AG09319 (cell line): ENCODE results near the gene CCNG2.

Experiments used
- DNase-seq: peaks from one replicate; pipeline ENCODE4 v3.0.0-alpha.2; 2010; ENCODE audit warnings: low read depth; ENCODE audit errors: extremely low read depth
- CTCF ChIP-seq: IDR thresholded peaks from 2 replicates; pipeline ENCODE4 v1.5.1; 2011; ENCODE audit warnings: low read depth, mild to moderate bottlenecking, inconsistent platforms, low read length, moderate library complexity

Gene CCNG2

GRCh38 chr4:77141964-77142645, 14.9 kb upstream of the CCNG2 start:
- TF ChIP-seq CTCF = no peak
- no peak for DNase-seq

- no peak for DNase-seq
- TF ChIP-seq CTCF = no peak
These were observed 14.4 kb upstream of the CCNG2 start for GRCh38 chr4:77142646-77143028.

GRCh38 chr4:77143091-77143490, 13.9 kb upstream of the CCNG2 start:
- DNase-seq = no peak
- no peak for TF ChIP-seq CTCF

- TF ChIP-seq CTCF = no peak
These were observed 11.2 kb upstream of the CCNG2 start for GRCh38 chr4:77145842-77146185.

GRCh38 chr4:77146186-77147078, 10.6 kb upstream of the CCNG2 start:
- DNase-seq = no peak
- TF ChIP-seq CTCF = no peak

More at GRCh38 chr4:77145842-77146185, 11.2 kb upstream of the CCNG2 start:
- no peak for DNase-seq

- DNase-seq = no peak
- no peak for TF ChIP-seq CTCF
These were observed 9.8 kb upstream of the CCNG2 start for GRCh38 chr4:77147079-77147782.

GRCh38 chr4:77148078-77148477, 8.9 kb upstream of the CCNG2 start:
- no peak for DNase-seq
- TF ChIP-seq CTCF = no peak
